IMR-90 (cell line): ENCODE results near the gene ETS1. TPM values are rescaled to one million over a fixed set of nuclear protein-coding genes. Genes with fewer than 3 reads are reported as not detected.

ENCODE experiments used
- ATAC-seq: fragments of 200-7000 bp; cut with Tn5 transposase; 2 replicates; pipeline ENCODE4 v1.9.1; 2020; ENCODE audit warnings: low read depth, mild to moderate bottlenecking, moderate library complexity
- BruUV-seq: library from RNA; stranded (reverse); fragments of 400-500 nt; replicated peaks from 2 replicates; lab custom pipeline; 2021; lab: Mats Ljungman, UMichigan
- CTCF ChIA-PET: fragments of 300-600 bp; formaldehyde crosslinking; extraction: SDS; loops from one replicate; lab custom pipeline; 2021; ENCODE audit warnings: antibody characterized with exemption; lab: Yijun Ruan, JAX
- POLR2A ChIA-PET: fragments of 300-600 bp; sonication (Branson Sonifier 250); formaldehyde crosslinking; loops from one replicate; lab custom pipeline; 2022; ENCODE audit warnings: antibody characterized with exemption; ENCODE audit not compliant: unreplicated experiment; lab: Charles Lee
- DNase-seq: peaks from one replicate; pipeline ENCODE4 v3.0.0; 2013
- H2AFZ ChIP-seq: replicated peaks from 2 replicates; pipeline ENCODE3; 2013; ENCODE audit warnings: low read length, mild to moderate bottlenecking; ENCODE audit not compliant: poor library complexity
- H2AK5ac ChIP-seq: 2 replicates; pipeline ENCODE4 v1.6.1; 2013; ENCODE audit warnings: low read depth, low read length, inconsistent platforms
- H2AK9ac ChIP-seq: replicated peaks from 2 replicates; pipeline ENCODE3; 2013; ENCODE audit warnings: mild to moderate bottlenecking, low read depth, low read length, moderate library complexity; ENCODE audit not compliant: poor library complexity
- H2BK120ac ChIP-seq: 2 replicates; pipeline ENCODE4 v1.6.1; 2013; ENCODE audit warnings: low read depth, low read length, inconsistent platforms
- H2BK15ac ChIP-seq: 3 replicates; pipeline ENCODE4 v1.6.1; 2013; ENCODE audit warnings: low read depth, low read length, inconsistent platforms
- H2BK20ac ChIP-seq: 2 replicates; pipeline ENCODE4 v1.6.1; 2013; ENCODE audit warnings: low read depth, mild to moderate bottlenecking, inconsistent platforms, low read length, moderate library complexity
- H2BK5ac ChIP-seq: 2 replicates; pipeline ENCODE4 v1.6.1; 2013; ENCODE audit warnings: mild to moderate bottlenecking, low read depth, low read length, inconsistent platforms; ENCODE audit not compliant: poor library complexity, severe bottlenecking
- H3K14ac ChIP-seq: replicated peaks from 2 replicates; pipeline ENCODE4 v1.6.1; 2013; ENCODE audit warnings: low read depth, low read length, inconsistent platforms
- H3K18ac ChIP-seq: 2 replicates; pipeline ENCODE4 v1.6.1; 2013; ENCODE audit warnings: low read depth, low read length, control low read depth
- H3K23ac ChIP-seq: 2 replicates; pipeline ENCODE4 v1.6.1; 2013; ENCODE audit warnings: low read depth, low read length, inconsistent platforms
- H3K27ac ChIP-seq: 2 replicates; pipeline ENCODE4 v1.5.1; 2013; ENCODE audit warnings: mild to moderate bottlenecking, control low read depth, low read length; ENCODE audit not compliant: insufficient read depth
- H3K27me3 ChIP-seq: 2 replicates; pipeline ENCODE4 v1.6.1; 2013; ENCODE audit warnings: low read length; ENCODE audit not compliant: control insufficient read depth, insufficient read depth
- H3K36me3 ChIP-seq: 2 replicates; pipeline ENCODE4 v1.6.1; 2013; ENCODE audit warnings: low read length, mixed read lengths; ENCODE audit not compliant: control insufficient read depth, insufficient read depth
- H3K4ac ChIP-seq: 2 replicates; pipeline ENCODE4 v1.6.1; 2013; ENCODE audit warnings: low read depth, low read length, inconsistent platforms
- H3K4me1 ChIP-seq: 2 replicates; pipeline ENCODE4 v1.6.1; 2013; ENCODE audit warnings: low read length, mixed read lengths; ENCODE audit not compliant: control insufficient read depth, insufficient read depth
- H3K4me2 ChIP-seq: 2 replicates; pipeline ENCODE4 v1.6.1; 2013; ENCODE audit warnings: low read depth, mild to moderate bottlenecking, control low read depth, low read length, moderate library complexity
- H3K4me3 ChIP-seq: 2 replicates; pipeline ENCODE4 v1.5.1; 2013; ENCODE audit warnings: low read depth, mild to moderate bottlenecking, control low read depth, low read length, moderate library complexity; ENCODE audit not compliant: insufficient read depth
- H3K56ac ChIP-seq: 2 replicates; pipeline ENCODE4 v1.6.1; 2013; ENCODE audit warnings: low read length, inconsistent platforms; ENCODE audit not compliant: insufficient read depth; ENCODE audit errors: extremely low read depth
- H3K79me1 ChIP-seq, 2 experiments: 2 replicates each; pipeline ENCODE4 v1.6.1; 2013; ENCODE audit warnings: low read length in 2 of 2, inconsistent platforms in 1 of 2, low read depth in 1 of 2
- H3K9ac ChIP-seq: 2 replicates; pipeline ENCODE4 v1.6.1; 2013; ENCODE audit warnings: low read depth, low read length, control low read depth
- H3K9me1 ChIP-seq: 2 replicates; pipeline ENCODE4 v1.6.1; 2013; ENCODE audit warnings: low read length, inconsistent platforms; ENCODE audit not compliant: insufficient read depth
- H3K9me3 ChIP-seq: 2 replicates; pipeline ENCODE4 v1.6.1; 2013; ENCODE audit warnings: low read length; ENCODE audit not compliant: control insufficient read depth, insufficient read depth
- H4K20me1 ChIP-seq: 2 replicates; pipeline ENCODE4 v1.6.1; 2013; ENCODE audit warnings: low read length, inconsistent platforms; ENCODE audit not compliant: insufficient read depth
- H4K5ac ChIP-seq: 2 replicates; pipeline ENCODE4 v1.6.1; 2013; ENCODE audit warnings: mild to moderate bottlenecking, low read depth, low read length, control low read depth
- H4K8ac ChIP-seq, 2 experiments: 2 replicates each; pipeline ENCODE4 v1.6.1; 2013; ENCODE audit warnings: low read depth in 2 of 2, low read length in 2 of 2, control low read depth in 1 of 2, inconsistent platforms in 1 of 2
- H4K91ac ChIP-seq: 2 replicates; pipeline ENCODE4 v1.6.1; 2013; ENCODE audit warnings: low read depth, low read length, inconsistent platforms; ENCODE audit not compliant: insufficient read depth
- BHLHE40 ChIP-seq: fragments of 150-350 bp; IDR thresholded peaks from 2 replicates; pipeline ENCODE4 v1.6.1; 2016; ENCODE audit warnings: mild to moderate bottlenecking, low read depth, low read length
- CEBPB ChIP-seq: IDR thresholded peaks from 2 replicates; pipeline ENCODE4 v1.6.1; 2012; ENCODE audit warnings: low read depth, low read length, improper control_type of control experiment
- CHD1 ChIP-seq: IDR thresholded peaks from 2 replicates; pipeline ENCODE4 v1.6.1; 2012; ENCODE audit warnings: low read depth, low read length, improper control_type of control experiment
- FOS ChIP-seq: fragments of 150-350 bp; IDR thresholded peaks from 2 replicates; pipeline ENCODE4 v1.6.1; 2016; ENCODE audit warnings: low read depth, low read length
- MAFK ChIP-seq: IDR thresholded peaks from 2 replicates; pipeline ENCODE4 v1.6.1; 2012; ENCODE audit warnings: low read depth, low read length, improper control_type of control experiment
- MXI1 ChIP-seq: IDR thresholded peaks from 2 replicates; pipeline ENCODE4 v1.6.1; 2012; ENCODE audit warnings: low read depth, mild to moderate bottlenecking, low read length, moderate library complexity, borderline replicate concordance
- NFE2L2 ChIP-seq: fragments of 150-350 bp; IDR thresholded peaks from 2 replicates; pipeline ENCODE4 v1.6.1; 2016; ENCODE audit warnings: low read depth, mild to moderate bottlenecking, low read length
- POLR2A ChIP-seq: IDR thresholded peaks from 2 replicates; pipeline ENCODE4 v1.6.1; 2012; ENCODE audit warnings: mild to moderate bottlenecking, low read depth, low read length
- RCOR1 ChIP-seq: IDR thresholded peaks from 2 replicates; pipeline ENCODE4 v1.6.1; 2012; ENCODE audit warnings: mild to moderate bottlenecking, low read length, improper control_type of control experiment; ENCODE audit not compliant: insufficient replicate concordance
- SMC3 ChIP-seq: fragments of 150-350 bp; IDR thresholded peaks from 2 replicates; pipeline ENCODE4 v1.6.1; 2016; ENCODE audit warnings: low read depth, mild to moderate bottlenecking, antibody characterized with exemption, low read length, moderate library complexity
- WGBS, 2 experiments: methylation state at CpG; one replicate each; pipeline versions ENCODE4 v1.1.5 to v1.1.7; 2013; ENCODE audit warnings: missing lambda C conversion rate in 2 of 2; ENCODE audit not compliant: insufficient read length in 1 of 2; ENCODE audit errors: extremely low coverage in 2 of 2; 5-methylcytosine and 5-hydroxymethylcytosine counted together
- dilution Hi-C: fragments of 300-500 bp; cut with HindIII; formaldehyde crosslinking; loops from one replicate; pipeline ENCODE4 v1.14.3; 2018; ENCODE audit warnings: low sequenced_read_pairs; ENCODE audit not compliant: unreplicated experiment
- in situ Hi-C: fragments of 300-500 bp; cut with MboI; formaldehyde crosslinking; loops from 3 replicates; pipeline ENCODE4 v1.14.3; 2019; ENCODE audit warnings: low sequenced_read_pairs, inconsistent platforms, mixed read lengths
- intact Hi-C: fragments of 100-400 bp; cut with micrococcal nuclease; formaldehyde crosslinking; loops from 2 replicates; pipeline ENCODE4 v1.10.0; 2022
- polyA plus RNA-seq, 3 experiments: library from polyadenylated mRNA; depleted of rRNA; stranded (reverse); fragments of >200 nt; gene quantifications; 2 replicates each; pipeline ENCODE4 v1.2.3, GENCODE V29; 2012; ENCODE audit warnings: low replicate concordance in 1 of 3
- total RNA-seq: library from RNA; depleted of rRNA; stranded (reverse); fragments of >200 nt; gene quantifications from 2 replicates; pipeline ENCODE4 v1.2.3, GENCODE V29; 2012
- TF ChIP-seq, protein P1 (sequence below): conservative IDR thresholded peaks from 2 replicates; pipeline ENCODE4 v1.5.1; 2012; ENCODE audit warnings: mild to moderate bottlenecking, low read depth, low read length, improper control_type of control experiment
- TF ChIP-seq, protein P2 (sequence below): fragments of 150-350 bp; IDR thresholded peaks from 2 replicates; pipeline ENCODE4 v1.6.1; 2016; ENCODE audit warnings: low read depth, mild to moderate bottlenecking, low read length, moderate library complexity, borderline replicate concordance

The ETS1 gene
- total and polyA plus RNA-seq, 2 of the 4 experiments (the other 2 are of a cell fraction): 41.2 to 56.3 TPM

DNA sequence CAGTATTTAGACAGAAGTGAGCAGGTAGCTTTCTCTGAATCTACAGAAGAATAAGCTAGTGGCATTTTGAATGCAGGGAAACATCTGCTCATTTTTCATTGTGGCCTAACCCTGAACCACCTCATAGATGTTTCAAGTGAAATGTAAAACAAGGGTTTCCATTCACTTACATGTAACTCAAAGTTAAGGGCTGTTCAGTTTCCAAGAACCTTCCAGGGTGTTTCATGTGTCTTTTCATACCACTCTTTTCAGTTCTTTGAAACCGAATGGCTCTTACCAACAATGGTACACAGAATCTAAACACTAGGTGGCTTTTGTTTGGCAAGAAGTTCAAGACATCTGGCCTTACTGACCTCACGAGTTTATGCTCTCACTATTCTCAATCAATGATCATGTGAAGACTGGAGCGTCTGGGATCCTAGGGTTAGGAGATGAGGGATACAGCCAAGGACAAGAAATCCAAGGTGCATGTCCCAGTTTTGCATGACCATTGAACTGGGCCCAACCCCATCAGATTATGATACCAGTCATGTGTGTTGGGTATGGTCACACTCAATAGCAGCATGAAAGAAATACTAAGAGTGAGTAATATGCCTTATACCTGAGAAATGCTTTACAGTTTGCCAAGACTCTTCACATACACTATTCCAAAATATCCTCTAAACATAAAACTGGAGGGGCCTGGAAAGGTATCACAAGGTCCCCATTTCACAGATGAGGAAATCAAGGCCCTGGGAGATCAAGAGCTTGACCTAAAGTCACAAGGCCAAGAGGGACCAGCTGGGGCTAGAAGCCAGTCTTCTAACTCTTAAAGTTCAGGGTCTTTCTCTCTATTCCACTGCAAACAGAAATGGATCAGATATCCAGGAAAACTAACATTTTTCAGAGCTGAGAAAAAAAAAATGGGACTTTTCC, 92.7 kb downstream of the ETS1 start:
- Histone ChIP-seq H3K27ac (peak overlapping the region; percentile 40; the same call in 1 of the 2 replicates), H3K14ac (peak overlapping the region; percentile 27), H4K20me1 (peaks cover 75% of the 10 kb centered on the region), H3K9ac (no peak overlapping the region), H4K91ac (0 out of 2 replicates have a peak overlapping the region, but pooled peaks have one; percentile 2), H3K79me1 (peaks cover 19 to 75% of the 10 kb centered on the region in 2 experiments), H2AFZ (no peak overlapping the region), H3K4me1 (peaks cover 26% of the 10 kb centered on the region), H3K18ac (peak overlapping the region; percentile 16; the same call in 1 of the 2 replicates), H2BK15ac (no peak overlapping the region), H3K36me3 (peaks cover 4% of the 10 kb centered on the region), H3K4ac (no peak overlapping the region; the same call in 1 of the 2 replicates), H4K5ac (no peak overlapping the region), H3K23ac (peak overlapping the region; percentile 39; the same call in 1 of the 2 replicates), H2BK5ac (peak overlapping the region; percentile 49), H2AK5ac (no peak overlapping the region), H3K9me3 (no peaks in the 10 kb centered on the region), H2BK120ac (no peak overlapping the region; the same call in 1 of the 2 replicates), H2BK20ac (0 out of 2 replicates have a peak overlapping the region, but pooled peaks have one; percentile 1), H2AK9ac (no peak overlapping the region), H3K56ac (no peak overlapping the region), H3K27me3 (no peaks in the 10 kb centered on the region), H3K9me1 (peaks cover 30% of the 10 kb centered on the region), H4K8ac (peak overlapping the region in 1 of 2 experiments; percentile 0; a peak in 1 of 4 replicates), H3K4me3 (no peak overlapping the region), H3K4me2 (no peak overlapping the region)
- no TSS peak for BruUV-seq
- ATAC-seq (no peak), DNase-seq (no peak)
- no CpG with 5 or more reads among the region's 3 CpGs for WGBS, 2 experiments
- POLR2A ChIA-PET: interaction anchor here (0.6 kb wide), 1 partner anchor 199 kb away, joined by 4 read pairs; the partner anchor contains the start of gene FLI1
- dilution Hi-C loops (no loop called here), intact Hi-C loops (no loop called here), in situ Hi-C loops (no loop called here)
- CTCF ChIA-PET: no interaction called here
- no peak for TF ChIP-seq NFE2L2
- no peak for TF ChIP-seq RCOR1
- TF ChIP-seq, protein P1, sequence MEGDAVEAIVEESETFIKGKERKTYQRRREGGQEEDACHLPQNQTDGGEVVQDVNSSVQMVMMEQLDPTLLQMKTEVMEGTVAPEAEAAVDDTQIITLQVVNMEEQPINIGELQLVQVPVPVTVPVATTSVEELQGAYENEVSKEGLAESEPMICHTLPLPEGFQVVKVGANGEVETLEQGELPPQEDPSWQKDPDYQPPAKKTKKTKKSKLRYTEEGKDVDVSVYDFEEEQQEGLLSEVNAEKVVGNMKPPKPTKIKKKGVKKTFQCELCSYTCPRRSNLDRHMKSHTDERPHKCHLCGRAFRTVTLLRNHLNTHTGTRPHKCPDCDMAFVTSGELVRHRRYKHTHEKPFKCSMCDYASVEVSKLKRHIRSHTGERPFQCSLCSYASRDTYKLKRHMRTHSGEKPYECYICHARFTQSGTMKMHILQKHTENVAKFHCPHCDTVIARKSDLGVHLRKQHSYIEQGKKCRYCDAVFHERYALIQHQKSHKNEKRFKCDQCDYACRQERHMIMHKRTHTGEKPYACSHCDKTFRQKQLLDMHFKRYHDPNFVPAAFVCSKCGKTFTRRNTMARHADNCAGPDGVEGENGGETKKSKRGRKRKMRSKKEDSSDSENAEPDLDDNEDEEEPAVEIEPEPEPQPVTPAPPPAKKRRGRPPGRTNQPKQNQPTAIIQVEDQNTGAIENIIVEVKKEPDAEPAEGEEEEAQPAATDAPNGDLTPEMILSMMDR: no peak
- TF ChIP-seq CEBPB: no peak
- TF ChIP-seq SMC3: no peak
- no peak for TF ChIP-seq MXI1
- TF ChIP-seq FOS: no peak
- TF ChIP-seq, protein P2, sequence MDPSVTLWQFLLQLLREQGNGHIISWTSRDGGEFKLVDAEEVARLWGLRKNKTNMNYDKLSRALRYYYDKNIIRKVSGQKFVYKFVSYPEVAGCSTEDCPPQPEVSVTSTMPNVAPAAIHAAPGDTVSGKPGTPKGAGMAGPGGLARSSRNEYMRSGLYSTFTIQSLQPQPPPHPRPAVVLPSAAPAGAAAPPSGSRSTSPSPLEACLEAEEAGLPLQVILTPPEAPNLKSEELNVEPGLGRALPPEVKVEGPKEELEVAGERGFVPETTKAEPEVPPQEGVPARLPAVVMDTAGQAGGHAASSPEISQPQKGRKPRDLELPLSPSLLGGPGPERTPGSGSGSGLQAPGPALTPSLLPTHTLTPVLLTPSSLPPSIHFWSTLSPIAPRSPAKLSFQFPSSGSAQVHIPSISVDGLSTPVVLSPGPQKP: no peak
- no peak for TF ChIP-seq BHLHE40
- no peak for TF ChIP-seq CHD1
- no peak for TF ChIP-seq POLR2A
- no peak for TF ChIP-seq MAFK
